ENCODE results near the gene IQGAP1. TPM values are rescaled to one million over a fixed set of nuclear protein-coding genes. Genes with fewer than 3 reads are reported as not detected.

Gene IQGAP1
- total RNA-seq, 1 experiment from 2014 or later = 72.4 TPM

DNA sequence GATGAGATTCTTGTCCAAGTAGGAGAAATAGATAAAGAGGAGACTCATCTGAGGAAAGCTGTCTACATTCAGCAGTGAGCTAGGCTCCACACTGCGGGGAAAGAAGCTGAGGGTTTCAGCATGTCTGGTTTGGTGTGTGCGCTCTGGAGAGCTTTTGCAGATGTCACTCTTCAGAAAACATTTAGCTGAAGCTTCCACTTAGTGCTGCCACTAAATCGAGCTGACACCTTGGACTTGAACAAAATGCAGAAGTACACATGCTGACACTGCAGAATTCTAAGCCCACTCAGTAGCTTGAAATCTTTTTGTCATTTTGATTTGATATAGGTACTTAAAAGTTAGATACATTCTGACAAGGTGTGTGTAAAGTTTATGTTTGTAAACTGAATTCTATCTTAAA, 109.3 kb downstream of the IQGAP1 start:
- Histone ChIP-seq H2BK15ac (ENCODE audit: low read depth, low read length) (no peak overlapping the region), H3K56ac (ENCODE audit: insufficient read length, low read depth, low read length) (no peak overlapping the region), H3K23me2 (ENCODE audit: insufficient read length, low read depth, low read length, poor library complexity, severe bottlenecking) (no peaks in the 10 kb centered on the region), H3K27me3 (ENCODE audit: insufficient read depth, low read length) (no peaks in the 10 kb centered on the region), H2BK12ac (ENCODE audit: insufficient read length, low read depth, low read length) (no peak overlapping the region), H3K9me3 (ENCODE audit: control insufficient read depth, low read depth, low read length) (no peaks in the 10 kb centered on the region), H3K23ac (ENCODE audit: insufficient read length, low read depth, low read length) (no peak overlapping the region), H3K27ac (ENCODE audit: insufficient read length, low read depth, low read length) (no peak overlapping the region), H3K79me1 (ENCODE audit: insufficient read depth, low read depth, low read length, poor library complexity, severe bottlenecking) (no peaks in the 10 kb centered on the region), H2BK5ac (ENCODE audit: insufficient read length, low read length) (no peak overlapping the region), H4K20me1 (ENCODE audit: control insufficient read depth, insufficient read depth, insufficient read length) (no peaks in the 10 kb centered on the region), H4K8ac (replicated peaks; ENCODE audit: insufficient read length, low read depth, low read length) (no peak overlapping the region), H2BK20ac (ENCODE audit: low read depth, low read length, poor library complexity, severe bottlenecking) (no peak overlapping the region), H3K79me2 (ENCODE audit: insufficient read depth, low read length) (no peaks in the 10 kb centered on the region), H2BK120ac (ENCODE audit: low read depth, low read length, poor library complexity, severe bottlenecking) (no peak overlapping the region), H3K4ac (ENCODE audit: low read depth, low read length) (no peak overlapping the region), H3T11ph (ENCODE audit: low read length) (no peak overlapping the region), H4K91ac (ENCODE audit: insufficient read length, low read depth, low read length) (no peak overlapping the region), H3K4me1 (ENCODE audit: insufficient read depth, low read length) (no peaks in the 10 kb centered on the region), H3K4me2 (ENCODE audit: insufficient read depth, insufficient read length, low read length) (no peak overlapping the region), H3K14ac (ENCODE audit: insufficient read depth, low read length) (no peak overlapping the region), H3K18ac (ENCODE audit: insufficient read length, low read depth, low read length) (no peak overlapping the region), H2AFZ (ENCODE audit: low read length) (no peak overlapping the region), H2AK5ac (ENCODE audit: insufficient read length, low read length) (no peak overlapping the region), H3K9ac (ENCODE audit: extremely low read depth, insufficient read length, low read length) (no peak overlapping the region), H4K5ac (ENCODE audit: insufficient read length, low read depth, low read length) (no peak overlapping the region)
- WGBS (ENCODE audit: extremely low coverage, insufficient read length, low lambda C conversion rate) = no CpG with 5 or more reads among the region's 3 CpGs
- Mint-ChIP-seq H3K4me3 (no peak overlapping the region), H3K27me3 (ENCODE audit: low read depth) (no peaks in the 10 kb centered on the region), H3K36me3 (ENCODE audit: insufficient read depth in 1 of 3, low read depth in 3 of 3) (peaks cover 14 to 58% (median 58%) of the 10 kb centered on the region in 3 experiments), H3K27ac (no peak overlapping the region), H3K9me3 (no peaks in the 10 kb centered on the region), H3K4me1 (no peaks in the 10 kb centered on the region)
- TF ChIP-seq, protein P1, sequence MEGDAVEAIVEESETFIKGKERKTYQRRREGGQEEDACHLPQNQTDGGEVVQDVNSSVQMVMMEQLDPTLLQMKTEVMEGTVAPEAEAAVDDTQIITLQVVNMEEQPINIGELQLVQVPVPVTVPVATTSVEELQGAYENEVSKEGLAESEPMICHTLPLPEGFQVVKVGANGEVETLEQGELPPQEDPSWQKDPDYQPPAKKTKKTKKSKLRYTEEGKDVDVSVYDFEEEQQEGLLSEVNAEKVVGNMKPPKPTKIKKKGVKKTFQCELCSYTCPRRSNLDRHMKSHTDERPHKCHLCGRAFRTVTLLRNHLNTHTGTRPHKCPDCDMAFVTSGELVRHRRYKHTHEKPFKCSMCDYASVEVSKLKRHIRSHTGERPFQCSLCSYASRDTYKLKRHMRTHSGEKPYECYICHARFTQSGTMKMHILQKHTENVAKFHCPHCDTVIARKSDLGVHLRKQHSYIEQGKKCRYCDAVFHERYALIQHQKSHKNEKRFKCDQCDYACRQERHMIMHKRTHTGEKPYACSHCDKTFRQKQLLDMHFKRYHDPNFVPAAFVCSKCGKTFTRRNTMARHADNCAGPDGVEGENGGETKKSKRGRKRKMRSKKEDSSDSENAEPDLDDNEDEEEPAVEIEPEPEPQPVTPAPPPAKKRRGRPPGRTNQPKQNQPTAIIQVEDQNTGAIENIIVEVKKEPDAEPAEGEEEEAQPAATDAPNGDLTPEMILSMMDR (conservative IDR thresholded peaks at IDR 0.05) = no peak
- no peak for DNase-seq

All from H9 (cell line).